HuH-7 (cell line): ENCODE results near the gene CHL1.

Experiments
- DNase-seq: peaks from one replicate; pipeline ENCODE4 v3.0.0; 2011; ENCODE audit warnings: low spot score

Gene CHL1

GRCh38 chr3:411226-411625, 214.7 kb downstream of the CHL1 start:
- no peak for DNase-seq

GRCh38 chr3:414063-414462, 217.5 kb downstream of the CHL1 start:
- peak; percentile 1 for DNase-seq

GRCh38 chr3:418239-418929, 221.8 kb downstream of the CHL1 start:
- DNase-seq, result no peak

- DNase-seq, result no peak
These were observed 224.0 kb downstream of the CHL1 start for GRCh38 chr3:420584-420983.

- DNase-seq, result no peak
These were observed 228.5 kb downstream of the CHL1 start for GRCh38 chr3:425079-425478.

GRCh38 chr3:426072-426471, 229.5 kb downstream of the CHL1 start:
- no peak for DNase-seq

GRCh38 chr3:427128-427527, 230.6 kb downstream of the CHL1 start:
- no peak for DNase-seq

- no peak for DNase-seq
These were observed 233.6 kb downstream of the CHL1 start for GRCh38 chr3:430186-430585.

- no peak for DNase-seq
These were observed 238.6 kb downstream of the CHL1 start for GRCh38 chr3:435161-435560.

- DNase-seq, result no peak
These were observed 239.5 kb downstream of the CHL1 start for GRCh38 chr3:436053-436452.

- DNase-seq, result no peak
These were observed 244.3 kb downstream of the CHL1 start for GRCh38 chr3:440826-441225.

- DNase-seq, result no peak
These were observed 249.4 kb downstream of the CHL1 start for GRCh38 chr3:445960-446359.

GRCh38 chr3:447671-448070, 251.1 kb downstream of the CHL1 start:
- DNase-seq, result no peak

- no peak for DNase-seq
These were observed 253.1 kb downstream of the CHL1 start for GRCh38 chr3:449711-450110.

GRCh38 chr3:452221-452620, 255.7 kb downstream of the CHL1 start:
- DNase-seq, result no peak

GRCh38 chr3:453106-453505, 256.5 kb downstream of the CHL1 start:
- no peak for DNase-seq

GRCh38 chr3:454986-455385, 258.4 kb downstream of the CHL1 start:
- no peak for DNase-seq

GRCh38 chr3:458124-458523, 261.6 kb downstream of the CHL1 start:
- DNase-seq, result no peak

GRCh38 chr3:458653-459310, 262.2 kb downstream of the CHL1 start:
- no peak for DNase-seq
